ENCODE results near the gene AIRE. TPM values are rescaled to one million over a fixed set of nuclear protein-coding genes. Genes with fewer than 3 reads are reported as not detected.

AIRE gene
- total RNA-seq, 4 donors from 2014 or later, result 0.30 TPM; not detected in 3

DNA sequence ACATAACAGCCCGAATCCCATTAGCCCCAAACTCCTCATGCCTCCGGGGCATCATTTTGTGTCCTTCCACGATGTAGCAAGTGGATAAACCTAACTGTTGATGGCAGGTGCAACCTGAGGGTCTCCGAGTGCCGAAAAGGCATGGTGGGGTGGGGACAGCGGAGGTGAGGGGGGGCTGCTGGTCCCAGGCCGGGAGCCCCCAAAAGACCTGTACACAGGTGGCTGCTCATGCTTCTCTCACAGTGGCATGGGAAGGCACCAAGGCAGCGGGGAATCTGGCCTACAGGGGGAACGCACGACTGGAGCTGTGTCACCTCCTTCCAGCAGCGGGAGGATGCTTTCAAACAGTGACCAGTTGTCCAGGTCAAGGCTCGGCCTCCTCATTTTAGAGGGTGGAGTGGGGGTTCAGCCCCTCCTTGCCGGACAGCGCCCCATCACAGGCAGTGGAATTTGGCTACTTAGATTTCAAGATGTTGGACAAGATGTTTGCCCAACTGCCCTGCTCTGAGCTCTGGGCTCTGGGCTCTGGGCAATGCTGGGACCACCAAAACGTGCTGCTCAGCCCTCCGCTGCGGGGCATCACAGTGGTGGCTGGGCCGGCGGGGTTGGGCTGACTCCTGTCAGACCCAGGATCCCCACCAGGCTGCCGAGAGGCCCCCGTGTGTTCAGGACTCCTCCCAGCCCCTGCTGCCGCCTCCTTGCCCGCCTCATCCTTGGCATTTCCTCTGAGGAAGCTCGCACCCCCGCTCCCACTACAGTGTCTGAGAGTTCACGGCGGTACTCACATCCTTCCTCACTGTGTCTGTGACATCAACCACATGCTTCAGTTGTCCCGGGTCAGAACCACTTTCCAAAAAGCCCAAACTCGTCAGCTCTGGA is 31.6 kb upstream of the AIRE start:
- Histone ChIP-seq H3K27me3 (no peaks in the 10 kb centered on the region), H3K36me3 (no peaks in the 10 kb centered on the region), H3K27ac (no peak overlapping the region), H3K4me1 (no peaks in the 10 kb centered on the region), H3K9me3 (peaks cover 0 to 5% (median 0%) of the 10 kb centered on the region in 4 donors), H3K4me3 (no peak overlapping the region)
- 74 to 77% methylated on average over 26 to 27 of the region's 29 CpGs for WGBS, 2 donors
- TF ChIP-seq, protein P1, sequence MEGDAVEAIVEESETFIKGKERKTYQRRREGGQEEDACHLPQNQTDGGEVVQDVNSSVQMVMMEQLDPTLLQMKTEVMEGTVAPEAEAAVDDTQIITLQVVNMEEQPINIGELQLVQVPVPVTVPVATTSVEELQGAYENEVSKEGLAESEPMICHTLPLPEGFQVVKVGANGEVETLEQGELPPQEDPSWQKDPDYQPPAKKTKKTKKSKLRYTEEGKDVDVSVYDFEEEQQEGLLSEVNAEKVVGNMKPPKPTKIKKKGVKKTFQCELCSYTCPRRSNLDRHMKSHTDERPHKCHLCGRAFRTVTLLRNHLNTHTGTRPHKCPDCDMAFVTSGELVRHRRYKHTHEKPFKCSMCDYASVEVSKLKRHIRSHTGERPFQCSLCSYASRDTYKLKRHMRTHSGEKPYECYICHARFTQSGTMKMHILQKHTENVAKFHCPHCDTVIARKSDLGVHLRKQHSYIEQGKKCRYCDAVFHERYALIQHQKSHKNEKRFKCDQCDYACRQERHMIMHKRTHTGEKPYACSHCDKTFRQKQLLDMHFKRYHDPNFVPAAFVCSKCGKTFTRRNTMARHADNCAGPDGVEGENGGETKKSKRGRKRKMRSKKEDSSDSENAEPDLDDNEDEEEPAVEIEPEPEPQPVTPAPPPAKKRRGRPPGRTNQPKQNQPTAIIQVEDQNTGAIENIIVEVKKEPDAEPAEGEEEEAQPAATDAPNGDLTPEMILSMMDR (IDR thresholded peaks at IDR 0.05), result no peak
- no peak for TF ChIP-seq POLR2A (IDR thresholded peaks at IDR 0.05)
- TF ChIP-seq EP300 (IDR thresholded peaks at IDR 0.05), result no peak
- DNase-seq (ENCODE audit: low spot score in 2 of 2), result no peak

GRCh38 chr21:44255511-44255981 is 30.1 kb upstream of the AIRE start:
- WGBS, 2 donors, result 76 to 88% methylated on average over 7 to 10 of the region's 11 CpGs
- Histone ChIP-seq H3K4me3 (no peak overlapping the region), H3K27me3 (no peaks in the 10 kb centered on the region), H3K4me1 (no peaks in the 10 kb centered on the region), H3K36me3 (no peaks in the 10 kb centered on the region), H3K9me3 (peaks cover 0 to 14% (median 0%) of the 10 kb centered on the region in 4 donors), H3K27ac (no peak overlapping the region)
- no peak for DNase-seq (ENCODE audit: low spot score in 2 of 2)
- TF ChIP-seq POLR2A (IDR thresholded peaks at IDR 0.05) (no peak), EP300 (IDR thresholded peaks at IDR 0.05) (no peak)
- TF ChIP-seq, protein P1 (IDR thresholded peaks at IDR 0.05), result no peak

DNA sequence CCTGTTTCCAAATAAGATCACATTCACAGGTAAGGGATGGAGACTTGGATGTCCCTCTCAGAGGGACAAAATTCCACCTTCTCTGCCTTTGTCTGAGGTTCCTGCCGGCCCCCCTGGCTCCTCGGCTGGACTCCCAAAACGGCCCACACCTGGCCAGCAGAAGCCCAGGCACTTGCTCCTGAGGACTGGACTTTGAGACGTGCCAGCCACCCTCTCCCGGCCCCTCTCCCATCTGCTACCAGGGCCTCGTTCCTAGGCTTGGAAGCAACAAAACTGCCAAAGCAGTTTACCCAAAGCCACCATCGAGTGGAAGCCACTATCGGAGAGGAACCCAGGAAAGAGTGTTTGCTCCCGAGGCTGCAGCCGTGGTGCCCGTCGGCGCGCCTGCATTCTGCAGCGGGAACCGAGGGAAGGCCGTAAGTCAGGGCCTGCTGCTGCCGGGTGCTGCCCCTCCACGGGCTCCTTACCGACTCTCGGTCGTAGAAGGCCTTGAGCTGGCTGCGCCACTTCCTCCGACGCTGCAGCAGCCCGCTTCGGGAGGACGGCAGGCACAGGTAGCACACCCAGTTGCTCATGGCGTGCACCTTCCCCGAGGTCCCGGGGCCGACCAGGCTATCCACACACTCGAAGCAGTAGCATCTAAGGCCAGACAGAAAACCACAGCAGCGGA is 27.5 kb upstream of the AIRE start:
- DNase-seq (ENCODE audit: low spot score in 2 of 2), result no peak
- Histone ChIP-seq H3K9me3 (peaks cover 0 to 18% (median 0%) of the 10 kb centered on the region in 4 donors), H3K4me1 (no peaks in the 10 kb centered on the region), H3K27me3 (no peaks in the 10 kb centered on the region), H3K27ac (no peak overlapping the region), H3K36me3 (no peaks in the 10 kb centered on the region), H3K4me3 (no peak overlapping the region)
- TF ChIP-seq EP300 (IDR thresholded peaks at IDR 0.05) (no peak), POLR2A (IDR thresholded peaks at IDR 0.05) (no peak)
- TF ChIP-seq, protein P1 (IDR thresholded peaks at IDR 0.05), result no peak
- 87 to 93% methylated on average over 31 to 33 of the region's 34 CpGs for WGBS, 2 donors

DNA sequence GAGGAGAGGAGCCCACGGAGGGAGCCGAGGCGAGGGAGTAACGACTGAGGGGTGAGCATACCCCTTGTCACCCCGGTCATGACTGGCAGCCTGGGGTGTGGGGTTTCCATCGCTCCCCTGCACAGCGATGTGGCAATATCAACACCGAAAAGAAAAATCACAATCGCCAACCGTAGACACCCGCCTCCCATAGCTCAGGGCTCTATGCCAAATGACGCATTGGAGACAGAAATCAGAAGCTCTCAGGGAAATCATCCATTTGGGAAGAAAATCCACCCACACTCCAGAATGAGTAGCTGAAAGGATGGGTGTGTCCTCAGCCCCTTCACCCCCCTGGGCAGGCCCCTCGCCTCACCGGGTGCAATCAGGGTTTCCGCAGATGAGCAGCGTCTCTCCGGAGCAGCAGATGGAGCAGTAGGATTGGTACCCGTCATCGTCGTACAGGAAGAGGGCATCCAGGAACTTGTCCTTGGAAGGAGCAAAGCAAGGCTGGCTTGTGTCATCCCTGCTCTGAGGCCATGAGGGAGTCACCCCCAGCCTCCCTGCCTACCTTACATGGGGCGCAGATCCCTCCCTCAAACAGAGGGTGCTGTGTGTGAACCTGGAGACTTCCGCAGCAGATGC is 26.5 kb upstream of the AIRE start:
- no peaks in the 10 kb centered on the region for H3K36me3 ChIP-seq
- no peaks in the 10 kb centered on the region for H3K27me3 ChIP-seq
- 77 to 80% methylated on average over 22 of the region's 22 CpGs for WGBS, 2 donors

More for the DNA sequence above, 26.5 kb upstream of the AIRE start:
- H3K9me3 ChIP-seq, result peaks cover 0 to 18% (median 0%) of the 10 kb centered on the region in 4 donors
- no peak overlapping the region for H3K27ac ChIP-seq
- no peak for TF ChIP-seq POLR2A (IDR thresholded peaks at IDR 0.05)
- no peak for TF ChIP-seq EP300 (IDR thresholded peaks at IDR 0.05)
- TF ChIP-seq, protein P1 (IDR thresholded peaks at IDR 0.05), result no peak
- H3K4me1 ChIP-seq, result no peaks in the 10 kb centered on the region
- no peak overlapping the region for H3K4me3 ChIP-seq
- no peak for DNase-seq (ENCODE audit: low spot score in 2 of 2)

Measured in tibial nerve (tissue), 4 donors.